SK-N-SH (cell line): ENCODE results near the gene TPRG1. TPM values are rescaled to one million over a fixed set of nuclear protein-coding genes. Genes with fewer than 3 reads are reported as not detected.

Experiments
- CTCF ChIA-PET: fragments of 300-600, 350-600 bp; formaldehyde crosslinking; extraction: SDS; loops from one replicate; lab custom pipeline; 2021; lab: Yijun Ruan, JAX
- POLR2A ChIA-PET: fragments of 350-600 bp; sonication (Branson Sonifier 250); formaldehyde crosslinking; extraction: SDS; loops from one replicate; lab custom pipeline; 2020; ENCODE audit warnings: antibody characterized with exemption, inconsistent platforms; lab: Yijun Ruan, JAX
- DNase-seq: peaks from one replicate; pipeline ENCODE4 v3.0.0; 2012
- H2AFZ ChIP-seq: fragments of 200-600 bp; sonication (generic); 2 replicates; pipeline ENCODE4 v1.8.1; 2016; ENCODE audit warnings: antibody characterized with exemption, mild to moderate bottlenecking, low read depth
- H3F3A ChIP-seq: fragments of 200-600 bp; sonication (generic); replicated peaks from 2 replicates; pipeline ENCODE3; 2016; ENCODE audit warnings: antibody characterized with exemption, mild to moderate bottlenecking; ENCODE audit not compliant: insufficient read depth
- H3K27ac ChIP-seq, 2 experiments: fragments of 200-500 bp in 1 of 2; fragments of 200-600 bp in 1 of 2; sonication (Bioruptor generic) in 1 of 2; sonication (generic), shearing (Covaris generic) in 1 of 2; 2 replicates each; pipeline versions ENCODE4 v1.5.1 to v1.6.1; 2014 to 2016; ENCODE audit warnings: low read depth in 2 of 2, inconsistent platforms in 1 of 2, low read length in 1 of 2, mild to moderate bottlenecking in 1 of 2, mixed read lengths in 1 of 2
- H3K27me3 ChIP-seq: fragments of 200-600 bp; sonication (generic), shearing (Covaris generic); 2 replicates; pipeline ENCODE4 v1.6.1; 2016; ENCODE audit warnings: mixed run types; ENCODE audit not compliant: insufficient read depth
- H3K36me3 ChIP-seq, 2 experiments: fragments of 200-500 bp in 1 of 2; fragments of 200-600 bp in 1 of 2; sonication (Bioruptor generic) in 1 of 2; sonication (generic) in 1 of 2; replicated peaks in 1 of 2; 2 replicates each; pipeline versions ENCODE3 to v1.5.1; 2014 to 2016; ENCODE audit warnings: low read length in 1 of 2, mild to moderate bottlenecking in 1 of 2; ENCODE audit not compliant: insufficient read depth in 2 of 2, control insufficient read depth in 1 of 2
- H3K4me1 ChIP-seq, 2 experiments: fragments of 200-500 bp in 1 of 2; fragments of 200-600 bp in 1 of 2; sonication (Bioruptor generic) in 1 of 2; sonication (generic), shearing (Covaris generic) in 1 of 2; 2 replicates each; pipeline versions ENCODE4 v1.5.1 to v1.6.1; 2014 to 2016; ENCODE audit warnings: low read depth in 1 of 2, low read length in 1 of 2, mixed run types in 1 of 2; ENCODE audit not compliant: insufficient read depth in 2 of 2, control insufficient read depth in 1 of 2
- H3K4me2 ChIP-seq: fragments of 200-600 bp; sonication (generic), shearing (Covaris generic); 2 replicates; pipeline ENCODE4 v1.6.1; 2017; ENCODE audit warnings: mixed run types
- H3K4me3 ChIP-seq, 2 experiments: fragments of 200-500 bp in 1 of 2; fragments of 200-600 bp in 1 of 2; sonication (Bioruptor generic) in 1 of 2; sonication (generic), shearing (Covaris generic) in 1 of 2; 2 replicates each; pipeline versions ENCODE4 v1.5.1 to v1.8.1; 2014 to 2016; ENCODE audit warnings: low read depth in 2 of 2, inconsistent platforms in 1 of 2, low read length in 1 of 2, mild to moderate bottlenecking in 1 of 2, mixed read lengths in 1 of 2, moderate library complexity in 1 of 2
- H3K79me2 ChIP-seq: fragments of 200-600 bp; sonication (generic); 2 replicates; pipeline ENCODE4 v1.8.1; 2017; ENCODE audit warnings: mild to moderate bottlenecking; ENCODE audit not compliant: insufficient read depth
- H3K9ac ChIP-seq: fragments of 200-600 bp; sonication (generic); 2 replicates; pipeline ENCODE4 v1.6.1; 2017; ENCODE audit warnings: mixed run types
- H3K9me2 ChIP-seq: fragments of 200-600 bp; sonication (generic); 2 replicates; pipeline ENCODE4 v1.6.1; 2017; ENCODE audit warnings: mixed run types
- H3K9me3 ChIP-seq: fragments of 200-600 bp; sonication (generic); 2 replicates; pipeline ENCODE4 v1.6.1; 2017; ENCODE audit warnings: mixed run types, mild to moderate bottlenecking, moderate library complexity
- H4K20me1 ChIP-seq: fragments of 200-600 bp; sonication (generic); 2 replicates; pipeline ENCODE4 v1.6.1; 2017; ENCODE audit warnings: mild to moderate bottlenecking, mixed run types; ENCODE audit not compliant: insufficient read depth
- EP300 ChIP-seq, 2 experiments: IDR thresholded peaks; 2 replicates each; pipeline versions ENCODE4 v1.4.0 to v1.6.1; 2012; ENCODE audit warnings: borderline replicate concordance in 1 of 2, low read depth in 1 of 2, low read length in 1 of 2
- EZH2phosphoT487 ChIP-seq: fragments of 200-600 bp; sonication (generic); IDR thresholded peaks from 2 replicates; pipeline ENCODE4 v1.6.1; 2017; ENCODE audit warnings: low read depth, mixed run types, mild to moderate bottlenecking, antibody characterized with exemption, moderate library complexity, borderline replicate concordance
- FOXM1 ChIP-seq: IDR thresholded peaks from 2 replicates; pipeline ENCODE4 v1.4.0; 2012; ENCODE audit warnings: low read depth, mild to moderate bottlenecking
- GABPA ChIP-seq: IDR thresholded peaks from 2 replicates; pipeline ENCODE4 v1.4.0; 2012; ENCODE audit warnings: low read depth, mild to moderate bottlenecking
- GATA2 ChIP-seq: sonication (generic); formaldehyde crosslinking; IDR thresholded peaks from 2 replicates; pipeline ENCODE4 v1.5.0; 2020; ENCODE audit warnings: mild to moderate bottlenecking, missing genetic modification reagents
- JUND ChIP-seq: IDR thresholded peaks from 2 replicates; pipeline ENCODE4 v1.4.0; 2012
- MXI1 ChIP-seq: IDR thresholded peaks from 2 replicates; pipeline ENCODE4 v1.6.1; 2012; ENCODE audit warnings: mild to moderate bottlenecking, low read depth, low read length, improper control_type of control experiment
- NFIC ChIP-seq: IDR thresholded peaks from 2 replicates; pipeline ENCODE4 v1.4.0; 2012; ENCODE audit warnings: borderline replicate concordance
- REST ChIP-seq: IDR thresholded peaks from 2 replicates; pipeline ENCODE4 v1.6.1; 2012; ENCODE audit warnings: mild to moderate bottlenecking, low read depth, low read length, moderate library complexity
- RFX5 ChIP-seq: IDR thresholded peaks from 2 replicates; pipeline ENCODE4 v1.6.1; 2012; ENCODE audit warnings: mild to moderate bottlenecking, improper control_type of control experiment, low read length
- RXRA ChIP-seq: IDR thresholded peaks from 2 replicates; pipeline ENCODE4 v1.4.0; 2012; ENCODE audit warnings: low read depth, mild to moderate bottlenecking, borderline replicate concordance
- TCF12 ChIP-seq: IDR thresholded peaks from 2 replicates; pipeline ENCODE4 v1.4.0; 2012
- TEAD4 ChIP-seq: IDR thresholded peaks from 2 replicates; pipeline ENCODE4 v1.4.0; 2012; ENCODE audit warnings: mild to moderate bottlenecking, borderline replicate concordance; ENCODE audit not compliant: insufficient read depth
- USF2 ChIP-seq: fragments of 150-350 bp; IDR thresholded peaks from 2 replicates; pipeline ENCODE4 v1.6.1; 2017; ENCODE audit warnings: antibody characterized with exemption, low read length, low read depth, borderline replicate concordance
- WGBS: methylation state at CpG from one replicate; pipeline ENCODE4 v1.1.6; 2017; ENCODE audit warnings: low lambda C conversion rate; 5-methylcytosine and 5-hydroxymethylcytosine counted together
- polyA plus RNA-seq, 3 experiments: library from polyadenylated mRNA; depleted of rRNA; stranded (reverse); fragments of >200 nt; gene quantifications; 2 replicates each; pipeline ENCODE4 v1.2.3, GENCODE V29; 2012
- TF ChIP-seq, protein P1 (sequence below): fragments of 200-600 bp; sonication (generic); IDR thresholded peaks from 2 replicates; pipeline ENCODE4 v1.6.1; 2017; ENCODE audit warnings: antibody characterized with exemption, mild to moderate bottlenecking, moderate library complexity

TPRG1 gene
- polyA plus RNA-seq, 1 of the 3 experiments (the other 2 are of a cell fraction): 0.64 TPM

GRCh38 chr3:189304465-189305351 is 132.9 kb downstream of the TPRG1 start:
- H2AFZ ChIP-seq: no peak overlapping the region
- H3K4me2 ChIP-seq: no peak overlapping the region
- no peaks in the 10 kb centered on the region for H3K27me3 ChIP-seq
- no peaks in the 10 kb centered on the region for H3K79me2 ChIP-seq
- no peaks in the 10 kb centered on the region for H3K36me3 ChIP-seq
- H3K9ac ChIP-seq: no peak overlapping the region
- H3K9me3 ChIP-seq: no peaks in the 10 kb centered on the region
- no peaks in the 10 kb centered on the region for H3F3A ChIP-seq
- H3K27ac ChIP-seq: no peak overlapping the region
- no peaks in the 10 kb centered on the region for H3K9me2 ChIP-seq
- no peaks in the 10 kb centered on the region for H4K20me1 ChIP-seq
- WGBS: 1% methylated on average over 10 of the region's 10 CpGs
- CTCF ChIA-PET: no interaction called here
- no peak overlapping the region for H3K4me3 ChIP-seq
- POLR2A ChIA-PET: no interaction called here
- no peak for DNase-seq
- no peak for TF ChIP-seq TCF12
- TF ChIP-seq RXRA: no peak
- no peak for TF ChIP-seq JUND
- TF ChIP-seq MXI1: no peak
- TF ChIP-seq RFX5: no peak
- TF ChIP-seq USF2: no peak
- TF ChIP-seq NFIC: no peak
- no peak for TF ChIP-seq GABPA
- TF ChIP-seq REST: no peak
- TF ChIP-seq EZH2phosphoT487: no peak
- no peak for TF ChIP-seq EP300 (IDR thresholded peaks at IDR 0.05; ENCODE audit: borderline replicate concordance in 1 of 2, low read depth in 1 of 2, low read length in 1 of 2)
- TF ChIP-seq TEAD4: no peak
- no peak for TF ChIP-seq GATA2 (CRISPR knock-in tag)
- no peak for TF ChIP-seq FOXM1
- TF ChIP-seq, protein P1, sequence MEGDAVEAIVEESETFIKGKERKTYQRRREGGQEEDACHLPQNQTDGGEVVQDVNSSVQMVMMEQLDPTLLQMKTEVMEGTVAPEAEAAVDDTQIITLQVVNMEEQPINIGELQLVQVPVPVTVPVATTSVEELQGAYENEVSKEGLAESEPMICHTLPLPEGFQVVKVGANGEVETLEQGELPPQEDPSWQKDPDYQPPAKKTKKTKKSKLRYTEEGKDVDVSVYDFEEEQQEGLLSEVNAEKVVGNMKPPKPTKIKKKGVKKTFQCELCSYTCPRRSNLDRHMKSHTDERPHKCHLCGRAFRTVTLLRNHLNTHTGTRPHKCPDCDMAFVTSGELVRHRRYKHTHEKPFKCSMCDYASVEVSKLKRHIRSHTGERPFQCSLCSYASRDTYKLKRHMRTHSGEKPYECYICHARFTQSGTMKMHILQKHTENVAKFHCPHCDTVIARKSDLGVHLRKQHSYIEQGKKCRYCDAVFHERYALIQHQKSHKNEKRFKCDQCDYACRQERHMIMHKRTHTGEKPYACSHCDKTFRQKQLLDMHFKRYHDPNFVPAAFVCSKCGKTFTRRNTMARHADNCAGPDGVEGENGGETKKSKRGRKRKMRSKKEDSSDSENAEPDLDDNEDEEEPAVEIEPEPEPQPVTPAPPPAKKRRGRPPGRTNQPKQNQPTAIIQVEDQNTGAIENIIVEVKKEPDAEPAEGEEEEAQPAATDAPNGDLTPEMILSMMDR: no peak
- H3K4me1 ChIP-seq: peaks cover 0 to 8% of the 10 kb centered on the region in 2 experiments; a peak in 1 of 4 replicates
